ENCODE results near the gene CAPN1. TPM values are rescaled to one million over a fixed set of nuclear protein-coding genes. Genes with fewer than 3 reads are reported as not detected.

The CAPN1 gene
- total RNA-seq, 1 donor from 2014 or later = 24.3 TPM

DNA sequence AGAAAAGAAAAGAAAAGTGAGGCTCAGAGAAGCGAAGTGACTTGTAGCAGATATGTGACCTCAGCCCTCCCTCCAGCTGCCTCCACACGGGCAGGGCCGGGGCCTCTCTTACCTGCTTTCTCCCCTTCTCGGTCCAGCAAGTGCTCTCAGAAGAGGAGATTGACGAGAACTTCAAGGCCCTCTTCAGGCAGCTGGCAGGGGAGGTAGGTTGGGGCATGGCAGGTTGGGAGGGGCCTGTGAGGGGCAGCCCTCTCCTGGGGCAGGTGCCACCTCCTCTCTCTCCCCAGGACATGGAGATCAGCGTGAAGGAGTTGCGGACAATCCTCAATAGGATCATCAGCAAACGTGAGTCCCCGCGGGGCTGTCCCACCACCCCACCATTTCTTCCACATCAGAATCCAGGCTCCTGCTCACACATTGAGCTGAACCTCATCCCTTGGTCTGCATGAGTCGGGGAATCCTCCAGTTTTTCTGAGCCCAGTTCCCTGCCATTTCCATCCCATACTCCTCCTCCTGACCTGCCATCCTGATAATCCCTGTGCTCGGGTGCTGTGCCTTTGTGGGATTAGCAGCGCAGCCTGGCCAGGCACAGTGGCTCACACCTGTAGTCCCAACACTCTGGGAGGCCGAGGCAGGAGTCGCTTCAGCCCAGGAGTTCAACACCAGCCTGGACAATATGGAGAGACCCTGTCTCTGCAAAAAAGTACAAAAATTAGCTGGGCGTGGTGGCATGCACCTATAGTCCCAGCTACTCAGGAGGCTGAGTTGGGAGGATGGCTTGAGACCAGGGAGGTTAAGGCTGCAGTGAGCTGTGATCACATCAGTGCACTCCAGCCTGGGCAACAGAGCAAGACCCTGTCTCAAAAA, 26.4 kb downstream of the CAPN1 start:
- peaks cover 14% of the 10 kb centered on the region for H3K4me1 ChIP-seq
- H3K4me1 Mint-ChIP-seq = peaks cover 11% of the 10 kb centered on the region
- TF ChIP-seq EZH2 (IDR thresholded peaks at IDR 0.05) (no peak), EZH2phosphoT487 (IDR thresholded peaks at IDR 0.05) (no peak)
- TF ChIP-seq, protein P1, sequence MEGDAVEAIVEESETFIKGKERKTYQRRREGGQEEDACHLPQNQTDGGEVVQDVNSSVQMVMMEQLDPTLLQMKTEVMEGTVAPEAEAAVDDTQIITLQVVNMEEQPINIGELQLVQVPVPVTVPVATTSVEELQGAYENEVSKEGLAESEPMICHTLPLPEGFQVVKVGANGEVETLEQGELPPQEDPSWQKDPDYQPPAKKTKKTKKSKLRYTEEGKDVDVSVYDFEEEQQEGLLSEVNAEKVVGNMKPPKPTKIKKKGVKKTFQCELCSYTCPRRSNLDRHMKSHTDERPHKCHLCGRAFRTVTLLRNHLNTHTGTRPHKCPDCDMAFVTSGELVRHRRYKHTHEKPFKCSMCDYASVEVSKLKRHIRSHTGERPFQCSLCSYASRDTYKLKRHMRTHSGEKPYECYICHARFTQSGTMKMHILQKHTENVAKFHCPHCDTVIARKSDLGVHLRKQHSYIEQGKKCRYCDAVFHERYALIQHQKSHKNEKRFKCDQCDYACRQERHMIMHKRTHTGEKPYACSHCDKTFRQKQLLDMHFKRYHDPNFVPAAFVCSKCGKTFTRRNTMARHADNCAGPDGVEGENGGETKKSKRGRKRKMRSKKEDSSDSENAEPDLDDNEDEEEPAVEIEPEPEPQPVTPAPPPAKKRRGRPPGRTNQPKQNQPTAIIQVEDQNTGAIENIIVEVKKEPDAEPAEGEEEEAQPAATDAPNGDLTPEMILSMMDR (IDR thresholded peaks at IDR 0.05) = no peak
- no peak overlapping the region for H3K27ac ChIP-seq
- peaks cover 9% of the 10 kb centered on the region for H3K27me3 Mint-ChIP-seq (ENCODE audit: insufficient read depth, low read depth)
- no peaks in the 10 kb centered on the region for H3K9me3 Mint-ChIP-seq
- H3K4me3 ChIP-seq = no peak overlapping the region
- H3F3A ChIP-seq (ENCODE audit: low read depth) = peaks cover 6% of the 10 kb centered on the region
- no peaks in the 10 kb centered on the region for H3K36me3 ChIP-seq
- no peaks in the 10 kb centered on the region for H3K9me3 ChIP-seq (ENCODE audit: low read depth)
- H3K27ac Mint-ChIP-seq = no peak overlapping the region
- no peak overlapping the region for H3K9ac ChIP-seq
- DNase-seq (ENCODE audit: low spot score) = no peak
- H3K79me2 ChIP-seq (ENCODE audit: low read depth) = no peaks in the 10 kb centered on the region
- H3K36me3 Mint-ChIP-seq = peaks cover 2% of the 10 kb centered on the region
- H2AFZ ChIP-seq (replicated peaks) = no peak overlapping the region
- H4K20me1 ChIP-seq (ENCODE audit: low read depth) = no peaks in the 10 kb centered on the region
- no peak overlapping the region for H3K4me3 Mint-ChIP-seq
- no peaks in the 10 kb centered on the region for H3K27me3 ChIP-seq
- H3K4me2 ChIP-seq = no peak overlapping the region

DNA sequence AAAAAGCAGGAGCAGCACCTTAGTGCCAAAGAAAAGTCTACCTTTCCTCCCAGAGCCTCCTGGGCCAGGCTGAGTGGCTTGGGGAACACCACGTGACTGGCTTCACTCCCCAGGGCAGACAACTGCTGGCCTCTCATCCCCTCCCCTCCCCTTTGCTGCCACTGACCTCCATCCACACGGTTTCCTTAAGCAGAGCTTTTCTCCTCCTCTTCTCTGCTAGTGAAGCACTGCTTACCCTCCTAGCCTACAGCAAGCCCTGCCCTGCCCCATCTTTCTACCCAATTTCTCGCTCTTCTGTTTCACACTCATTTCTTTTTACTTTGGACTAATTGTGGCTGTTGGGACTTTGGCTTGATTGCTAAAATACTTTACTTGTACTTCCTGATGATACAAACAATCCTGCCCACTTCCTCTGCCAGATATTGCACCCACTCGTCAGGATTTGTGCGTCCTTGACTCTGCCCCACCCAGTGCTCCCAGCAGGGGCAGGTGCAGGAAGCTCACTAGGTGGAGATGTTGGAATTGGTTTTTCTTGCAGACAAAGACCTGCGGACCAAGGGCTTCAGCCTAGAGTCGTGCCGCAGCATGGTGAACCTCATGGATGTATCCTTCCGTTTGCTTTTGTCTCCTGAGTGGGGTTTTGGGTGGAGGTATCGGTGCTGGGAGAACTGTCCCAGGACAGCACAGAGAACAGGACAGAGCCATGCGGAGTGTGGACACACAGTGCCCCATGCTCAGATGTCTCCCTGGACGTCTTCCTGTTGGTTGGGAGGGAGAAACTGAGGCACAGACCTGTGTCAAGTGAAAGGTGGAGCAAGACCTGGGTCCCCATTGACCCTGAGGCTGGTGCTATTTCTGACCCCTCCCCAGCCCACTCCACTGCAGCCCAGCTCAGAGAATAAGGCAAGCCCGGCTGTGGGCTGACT, 27.3 kb downstream of the CAPN1 start:
- Mint-ChIP-seq H3K4me3 (no peak overlapping the region), H3K36me3 (peaks cover 2% of the 10 kb centered on the region), H3K4me1 (peaks cover 15% of the 10 kb centered on the region), H3K27ac (no peak overlapping the region), H3K27me3 (ENCODE audit: insufficient read depth, low read depth) (peaks cover 13% of the 10 kb centered on the region), H3K9me3 (no peaks in the 10 kb centered on the region)
- peaks cover 3% of the 10 kb centered on the region for H3F3A ChIP-seq (ENCODE audit: low read depth)
- no peak overlapping the region for H2AFZ ChIP-seq (replicated peaks)
- H4K20me1 ChIP-seq (ENCODE audit: low read depth) = no peaks in the 10 kb centered on the region
- H3K4me1 ChIP-seq = peaks cover 22% of the 10 kb centered on the region
- no peaks in the 10 kb centered on the region for H3K79me2 ChIP-seq (ENCODE audit: low read depth)
- H3K36me3 ChIP-seq = no peaks in the 10 kb centered on the region
- H3K9me3 ChIP-seq (ENCODE audit: low read depth) = no peaks in the 10 kb centered on the region
- no peak overlapping the region for H3K27ac ChIP-seq
- no peak overlapping the region for H3K4me3 ChIP-seq
- TF ChIP-seq EZH2 (IDR thresholded peaks at IDR 0.05) (no peak), EZH2phosphoT487 (IDR thresholded peaks at IDR 0.05) (no peak)
- TF ChIP-seq, protein P1 (IDR thresholded peaks at IDR 0.05) = no peak
- H3K9ac ChIP-seq = no peak overlapping the region
- H3K4me2 ChIP-seq = no peak overlapping the region
- DNase-seq (ENCODE audit: low spot score) = no peak
- no peaks in the 10 kb centered on the region for H3K27me3 ChIP-seq

- TF ChIP-seq, protein P1 (IDR thresholded peaks at IDR 0.05) = no peak
- TF ChIP-seq EZH2 (IDR thresholded peaks at IDR 0.05) = no peak
- no peak for TF ChIP-seq EZH2phosphoT487 (IDR thresholded peaks at IDR 0.05)
- Histone ChIP-seq H3K4me3 (no peak overlapping the region), H3K27me3 (no peaks in the 10 kb centered on the region), H3K79me2 (ENCODE audit: low read depth) (no peaks in the 10 kb centered on the region), H4K20me1 (ENCODE audit: low read depth) (no peaks in the 10 kb centered on the region), H3K4me2 (no peak overlapping the region), H3K9me3 (ENCODE audit: low read depth) (no peaks in the 10 kb centered on the region), H2AFZ (replicated peaks) (no peak overlapping the region), H3K27ac (no peak overlapping the region), H3K9ac (no peak overlapping the region), H3F3A (ENCODE audit: low read depth) (no peaks in the 10 kb centered on the region), H3K36me3 (no peaks in the 10 kb centered on the region), H3K4me1 (peaks cover 22% of the 10 kb centered on the region)
- peaks cover 2% of the 10 kb centered on the region for H3K36me3 Mint-ChIP-seq
- no peak overlapping the region for H3K27ac Mint-ChIP-seq
- H3K4me3 Mint-ChIP-seq = no peak overlapping the region
- H3K4me1 Mint-ChIP-seq = peaks cover 14% of the 10 kb centered on the region
- no peaks in the 10 kb centered on the region for H3K9me3 Mint-ChIP-seq
- H3K27me3 Mint-ChIP-seq (ENCODE audit: insufficient read depth, low read depth) = peaks cover 10% of the 10 kb centered on the region
- DNase-seq (ENCODE audit: low spot score) = no peak
Observed at GRCh38 chr11:65209711-65210360, 28.1 kb downstream of the CAPN1 start.
